DND-41 (cell line): ENCODE results near the gene LRRC43.

Source experiments
- EZH2 ChIP-seq: IDR thresholded peaks from 3 replicates; pipeline ENCODE4 v1.6.1; 2012; ENCODE audit warnings: borderline replicate concordance, low read depth, mild to moderate bottlenecking, moderate library complexity, low read length, inconsistent platforms; ENCODE audit not compliant: severe bottlenecking
- TF ChIP-seq, protein P1 (sequence below): IDR thresholded peaks from 2 replicates; pipeline ENCODE4 v1.5.1; 2012; ENCODE audit warnings: borderline replicate concordance, low read length, moderate library complexity, mild to moderate bottlenecking; ENCODE audit not compliant: poor library complexity, severe bottlenecking; ENCODE audit errors: extremely low read depth

DNA sequence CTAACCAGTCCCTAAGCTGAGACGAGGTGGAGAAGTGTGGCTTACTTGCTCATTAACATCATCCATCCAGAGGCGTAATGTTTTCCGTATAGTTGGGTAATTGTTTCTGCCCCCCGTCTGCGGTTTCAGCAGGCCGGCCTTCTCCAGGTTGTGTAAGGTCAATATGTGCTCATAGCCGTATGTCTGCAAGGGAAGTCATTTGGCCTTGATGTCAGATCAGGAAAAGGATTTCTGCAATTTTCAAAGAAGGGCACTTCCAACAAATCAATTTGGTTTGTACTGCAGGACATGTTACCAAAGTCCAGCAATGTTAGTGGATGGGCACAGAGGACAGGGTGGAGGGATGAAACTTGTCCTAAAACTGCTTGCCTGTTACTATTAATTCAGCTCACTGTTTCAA is 52.8 kb downstream of the LRRC43 start:
- TF ChIP-seq, protein P1, sequence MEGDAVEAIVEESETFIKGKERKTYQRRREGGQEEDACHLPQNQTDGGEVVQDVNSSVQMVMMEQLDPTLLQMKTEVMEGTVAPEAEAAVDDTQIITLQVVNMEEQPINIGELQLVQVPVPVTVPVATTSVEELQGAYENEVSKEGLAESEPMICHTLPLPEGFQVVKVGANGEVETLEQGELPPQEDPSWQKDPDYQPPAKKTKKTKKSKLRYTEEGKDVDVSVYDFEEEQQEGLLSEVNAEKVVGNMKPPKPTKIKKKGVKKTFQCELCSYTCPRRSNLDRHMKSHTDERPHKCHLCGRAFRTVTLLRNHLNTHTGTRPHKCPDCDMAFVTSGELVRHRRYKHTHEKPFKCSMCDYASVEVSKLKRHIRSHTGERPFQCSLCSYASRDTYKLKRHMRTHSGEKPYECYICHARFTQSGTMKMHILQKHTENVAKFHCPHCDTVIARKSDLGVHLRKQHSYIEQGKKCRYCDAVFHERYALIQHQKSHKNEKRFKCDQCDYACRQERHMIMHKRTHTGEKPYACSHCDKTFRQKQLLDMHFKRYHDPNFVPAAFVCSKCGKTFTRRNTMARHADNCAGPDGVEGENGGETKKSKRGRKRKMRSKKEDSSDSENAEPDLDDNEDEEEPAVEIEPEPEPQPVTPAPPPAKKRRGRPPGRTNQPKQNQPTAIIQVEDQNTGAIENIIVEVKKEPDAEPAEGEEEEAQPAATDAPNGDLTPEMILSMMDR: no peak
- no peak for TF ChIP-seq EZH2
